Camera-type eye (tissue), 1 donor: ENCODE data around the gene SARS1. TPM values are rescaled to one million over a fixed set of nuclear protein-coding genes. Genes with fewer than 3 reads are reported as not detected.

ENCODE experiments used
- total RNA-seq: library from RNA; depleted of rRNA; stranded (reverse); fragments of >200 nt; gene quantifications from one replicate; pipeline ENCODE4 v1.2.3, GENCODE V29; 2014

The SARS1 gene
- 142 TPM for total RNA-seq

GRCh38 chr1:109213824-109214693 lies at the start of gene SARS1:
TSS of gene SARS1 (plus strand) at chr1:109213918. CDS start at chr1:109213993, 75 bp downstream.

GRCh38 chr1:109248797-109249629 lies 35.3 kb downstream of the SARS1 start, which contains the start of gene CELSR2:
TSS of gene CELSR2 (plus strand) at chr1:109249539. CDS start at chr1:109250080, 541 bp downstream.

GRCh38 chr1:109282952-109283747 lies 69.4 kb downstream of the SARS1 start, which contains the start of gene PSRC1:
TSS of gene PSRC1 (minus strand) at chr1:109283145.

Other genes with a start within 250 kb of the SARS1 start
- gene WDR47, start 171.8 kb upstream of the SARS1 start, total RNA-seq: 46.0 TPM
- 46.1 TPM for gene TAF13, start 137.9 kb upstream of the SARS1 start, total RNA-seq
- 38.5 TPM for gene TMEM167B, start 123.2 kb upstream of the SARS1 start, total RNA-seq
- gene ELAPOR1, start 99.8 kb upstream of the SARS1 start, total RNA-seq: 7.4 TPM
- 35.2 TPM for gene CELSR2, start 35.6 kb downstream of the SARS1 start, total RNA-seq
- 13.7 TPM for gene PSRC1, start 69.2 kb downstream of the SARS1 start, total RNA-seq
- 0.55 TPM for gene MYBPHL, start 93.1 kb downstream of the SARS1 start, total RNA-seq
- 46.4 TPM for gene SORT1, start 184.0 kb downstream of the SARS1 start, total RNA-seq
- gene PSMA5, start 212.5 kb downstream of the SARS1 start, total RNA-seq: 23.9 TPM